SU-DHL-6 (cell line): ENCODE measurements around the gene RUNX2.

Experiments
- H2AFZ ChIP-seq: fragments of 200-600 bp; sonication (generic); 2 replicates; pipeline ENCODE4 v1.6.1; 2014; ENCODE audit warnings: low read depth, mild to moderate bottlenecking, moderate library complexity, mixed read lengths, antibody characterized with exemption, low read length; ENCODE audit not compliant: severe bottlenecking
- H3F3A ChIP-seq: fragments of 200-600 bp; shearing (Covaris generic); 2 replicates; pipeline ENCODE4 v1.6.0; 2016; ENCODE audit warnings: antibody characterized with exemption, mild to moderate bottlenecking; ENCODE audit not compliant: insufficient read depth
- H3K27ac ChIP-seq: fragments of 200-600 bp; sonication (generic); 2 replicates; pipeline ENCODE4 v1.5.1; 2016; ENCODE audit warnings: low read depth, mild to moderate bottlenecking, low read length, moderate library complexity, mixed read lengths
- H3K27me3 ChIP-seq: fragments of 200-600 bp; sonication (generic), shearing (Covaris generic); 2 replicates; pipeline ENCODE4 v1.6.0; 2014; ENCODE audit warnings: mild to moderate bottlenecking, low read length
- H3K36me3 ChIP-seq: fragments of 200-600 bp; sonication (generic); 2 replicates; pipeline ENCODE4 v1.6.1; 2014; ENCODE audit warnings: mild to moderate bottlenecking, low read length, mixed read lengths
- H3K4me2 ChIP-seq: fragments of 300-600, 200-600 bp; shearing (Covaris generic), sonication (generic); 2 replicates; pipeline ENCODE4 v1.6.0; 2014; ENCODE audit warnings: low read length, low read depth, mild to moderate bottlenecking; ENCODE audit not compliant: poor library complexity, severe bottlenecking
- H3K4me3 ChIP-seq: fragments of 200-600 bp; sonication (generic); 2 replicates; pipeline ENCODE4 v1.5.1; 2014; ENCODE audit warnings: antibody characterized with exemption, low read length, mild to moderate bottlenecking, mixed read lengths; ENCODE audit not compliant: insufficient read depth, poor library complexity, severe bottlenecking
- H3K79me2 ChIP-seq: fragments of 200-600 bp; sonication (generic); 2 replicates; pipeline ENCODE4 v1.6.1; 2014; ENCODE audit warnings: mild to moderate bottlenecking, low read length, moderate library complexity; ENCODE audit not compliant: insufficient read depth
- H3K9ac ChIP-seq: fragments of 200-600 bp; sonication (generic); 2 replicates; pipeline ENCODE4 v1.7.0; 2014; ENCODE audit warnings: mild to moderate bottlenecking, low read length
- H3K9me2 ChIP-seq: fragments of 200-600 bp; sonication (generic); replicated peaks from 2 replicates; pipeline ENCODE4 v1.6.1; 2014; ENCODE audit warnings: low read length; ENCODE audit not compliant: insufficient read depth
- H3K9me3 ChIP-seq: fragments of 200-600 bp; sonication (generic); 2 replicates; pipeline ENCODE4 v1.6.1; 2014; ENCODE audit warnings: low read length, mixed read lengths; ENCODE audit not compliant: insufficient read depth
- H4K20me1 ChIP-seq: fragments of 200-600 bp; sonication (generic); 2 replicates; pipeline ENCODE4 v1.6.1; 2014; ENCODE audit warnings: low read depth, mild to moderate bottlenecking, antibody characterized with exemption, low read length, moderate library complexity, mixed read lengths
- EZH2phosphoT487 ChIP-seq: fragments of 200-600 bp; sonication (generic), shearing (Covaris generic); conservative IDR thresholded peaks from 2 replicates; pipeline ENCODE4 v1.6.1; 2018; ENCODE audit warnings: mild to moderate bottlenecking, antibody characterized with exemption, low read length, moderate library complexity, mixed read lengths
- TF ChIP-seq, protein P1 (sequence below): fragments of 200-600 bp; sonication (generic); IDR thresholded peaks from one replicate; pipeline ENCODE4 v1.5.1; 2017; ENCODE audit warnings: antibody characterized with exemption, mild to moderate bottlenecking, low read length, moderate library complexity; ENCODE audit not compliant: insufficient read depth, poor library complexity, severe bottlenecking

The RUNX2 gene

DNA sequence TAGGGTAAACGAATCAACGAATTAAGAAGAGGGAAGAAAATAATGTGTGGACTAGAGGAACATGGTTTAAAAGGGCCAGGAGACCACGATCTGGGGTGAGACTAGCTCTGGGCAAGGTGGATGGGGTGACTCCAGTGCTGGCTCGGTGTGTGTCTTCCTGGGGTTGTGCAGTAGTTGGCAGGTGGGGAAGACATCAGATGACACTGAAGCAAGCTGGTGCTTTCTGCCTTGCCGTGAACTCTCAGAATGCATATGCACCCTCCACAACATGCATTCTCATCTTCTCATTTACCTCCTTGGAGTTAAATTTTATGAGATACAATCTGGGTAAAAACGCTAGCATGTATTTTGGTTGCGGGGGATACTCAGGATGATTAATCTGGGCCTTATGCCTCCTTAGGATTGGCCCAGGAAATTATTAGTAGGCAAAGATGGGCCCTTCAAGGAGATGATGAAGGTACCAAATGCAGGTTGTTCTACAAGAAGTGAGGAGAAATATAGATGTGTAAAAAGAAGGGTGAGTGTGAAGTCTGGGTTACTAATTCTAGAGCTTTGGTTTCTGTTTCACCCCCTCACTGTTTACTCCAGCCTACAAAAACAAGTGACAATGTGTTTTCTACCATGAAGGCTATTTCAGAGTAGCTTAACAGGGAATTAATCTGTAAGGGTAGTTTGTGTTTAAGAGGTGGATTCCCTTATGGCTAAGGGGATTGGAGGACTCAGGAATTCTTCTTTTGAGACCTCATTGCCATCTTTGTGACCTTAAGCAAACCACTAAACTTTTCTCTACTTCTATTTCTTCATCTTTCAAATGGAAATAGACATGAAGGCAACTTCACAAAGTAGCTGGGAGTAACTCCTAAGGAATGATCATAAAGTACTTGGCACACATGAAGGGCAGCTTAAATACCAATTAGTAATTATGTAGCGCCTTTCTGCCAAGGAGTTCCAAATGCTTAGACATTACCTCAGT, 120.6 kb downstream of the RUNX2 start:
- no peaks in the 10 kb centered on the region for H3F3A ChIP-seq
- no peak for TF ChIP-seq EZH2phosphoT487
- TF ChIP-seq, protein P1, sequence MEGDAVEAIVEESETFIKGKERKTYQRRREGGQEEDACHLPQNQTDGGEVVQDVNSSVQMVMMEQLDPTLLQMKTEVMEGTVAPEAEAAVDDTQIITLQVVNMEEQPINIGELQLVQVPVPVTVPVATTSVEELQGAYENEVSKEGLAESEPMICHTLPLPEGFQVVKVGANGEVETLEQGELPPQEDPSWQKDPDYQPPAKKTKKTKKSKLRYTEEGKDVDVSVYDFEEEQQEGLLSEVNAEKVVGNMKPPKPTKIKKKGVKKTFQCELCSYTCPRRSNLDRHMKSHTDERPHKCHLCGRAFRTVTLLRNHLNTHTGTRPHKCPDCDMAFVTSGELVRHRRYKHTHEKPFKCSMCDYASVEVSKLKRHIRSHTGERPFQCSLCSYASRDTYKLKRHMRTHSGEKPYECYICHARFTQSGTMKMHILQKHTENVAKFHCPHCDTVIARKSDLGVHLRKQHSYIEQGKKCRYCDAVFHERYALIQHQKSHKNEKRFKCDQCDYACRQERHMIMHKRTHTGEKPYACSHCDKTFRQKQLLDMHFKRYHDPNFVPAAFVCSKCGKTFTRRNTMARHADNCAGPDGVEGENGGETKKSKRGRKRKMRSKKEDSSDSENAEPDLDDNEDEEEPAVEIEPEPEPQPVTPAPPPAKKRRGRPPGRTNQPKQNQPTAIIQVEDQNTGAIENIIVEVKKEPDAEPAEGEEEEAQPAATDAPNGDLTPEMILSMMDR, result no peak
- no peaks in the 10 kb centered on the region for H4K20me1 ChIP-seq
- no peaks in the 10 kb centered on the region for H3K27me3 ChIP-seq
- H3K9ac ChIP-seq, result no peak overlapping the region
- no peaks in the 10 kb centered on the region for H3K9me2 ChIP-seq
- no peaks in the 10 kb centered on the region for H3K79me2 ChIP-seq
- no peak overlapping the region for H2AFZ ChIP-seq
- H3K4me2 ChIP-seq, result no peak overlapping the region
- no peak overlapping the region for H3K4me3 ChIP-seq
- no peaks in the 10 kb centered on the region for H3K36me3 ChIP-seq
- no peak overlapping the region for H3K27ac ChIP-seq
- no peaks in the 10 kb centered on the region for H3K9me3 ChIP-seq

DNA sequence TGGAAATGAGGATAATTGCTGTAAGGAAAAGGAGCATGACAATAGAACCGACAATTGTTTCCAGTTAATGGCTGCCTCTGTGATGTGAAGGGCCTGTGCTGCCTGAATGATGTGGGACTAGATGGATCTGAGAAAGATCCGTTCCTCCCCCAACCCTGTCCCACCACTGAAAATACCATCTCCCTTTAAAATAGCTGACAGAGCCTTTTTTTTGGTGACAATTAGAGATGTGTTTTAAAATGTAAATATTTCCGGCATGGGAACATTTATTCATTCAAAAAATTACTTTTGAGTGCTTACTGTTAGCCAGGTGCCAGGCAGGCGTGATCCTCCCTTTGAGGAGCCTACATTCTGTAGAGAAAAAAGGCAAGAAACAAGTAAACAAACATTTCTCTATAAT, 122.0 kb downstream of the RUNX2 start:
- Histone ChIP-seq H4K20me1 (no peaks in the 10 kb centered on the region), H3K4me2 (no peak overlapping the region), H3K27ac (no peak overlapping the region), H3K9ac (no peak overlapping the region), H3K36me3 (no peaks in the 10 kb centered on the region), H3K27me3 (no peaks in the 10 kb centered on the region), H3K9me3 (no peaks in the 10 kb centered on the region), H3K79me2 (no peaks in the 10 kb centered on the region), H2AFZ (no peak overlapping the region), H3K4me3 (no peak overlapping the region), H3K9me2 (no peaks in the 10 kb centered on the region), H3F3A (no peaks in the 10 kb centered on the region)
- no peak for TF ChIP-seq EZH2phosphoT487
- TF ChIP-seq, protein P1, result no peak

DNA sequence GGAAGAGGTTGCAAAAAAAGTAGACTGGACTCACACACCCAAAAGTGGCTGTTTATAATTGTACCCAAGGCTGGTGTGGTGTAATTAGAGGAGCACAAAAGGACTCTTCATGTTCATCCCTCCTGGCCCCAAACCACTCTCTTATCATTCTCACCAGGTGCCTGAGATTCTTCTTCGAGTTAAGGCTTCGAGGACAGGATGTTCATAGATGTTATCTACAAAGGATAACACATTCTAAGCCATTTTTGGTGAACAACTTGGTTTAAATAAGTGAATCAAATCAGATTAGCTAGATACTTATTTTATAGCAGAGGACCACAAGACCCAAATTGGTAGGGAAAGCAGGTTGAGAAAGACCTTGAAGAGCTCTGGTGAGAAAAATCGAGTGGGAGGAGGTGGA, 122.7 kb downstream of the RUNX2 start:
- Histone ChIP-seq H3K4me2 (no peak overlapping the region), H3K9ac (no peak overlapping the region), H2AFZ (no peak overlapping the region), H4K20me1 (no peaks in the 10 kb centered on the region), H3K4me3 (no peak overlapping the region), H3K9me2 (no peaks in the 10 kb centered on the region), H3K36me3 (no peaks in the 10 kb centered on the region), H3K9me3 (no peaks in the 10 kb centered on the region), H3K27me3 (no peaks in the 10 kb centered on the region), H3F3A (no peaks in the 10 kb centered on the region), H3K27ac (no peak overlapping the region), H3K79me2 (no peaks in the 10 kb centered on the region)
- TF ChIP-seq, protein P1, result no peak
- no peak for TF ChIP-seq EZH2phosphoT487
